ENCODE data around the gene MIEF2. TPM values are rescaled to one million over a fixed set of nuclear protein-coding genes. Genes with fewer than 3 reads are reported as not detected.
"Not testable (repeated sequence)": the region's sequence is repeated elsewhere in the genome, so short reads cannot be mapped to it uniquely, and the experiment has no call there.

MIEF2 gene
- total RNA-seq, 4 donors from 2014 or later, result 19.5 to 39.2 (median 27.5) TPM

DNA sequence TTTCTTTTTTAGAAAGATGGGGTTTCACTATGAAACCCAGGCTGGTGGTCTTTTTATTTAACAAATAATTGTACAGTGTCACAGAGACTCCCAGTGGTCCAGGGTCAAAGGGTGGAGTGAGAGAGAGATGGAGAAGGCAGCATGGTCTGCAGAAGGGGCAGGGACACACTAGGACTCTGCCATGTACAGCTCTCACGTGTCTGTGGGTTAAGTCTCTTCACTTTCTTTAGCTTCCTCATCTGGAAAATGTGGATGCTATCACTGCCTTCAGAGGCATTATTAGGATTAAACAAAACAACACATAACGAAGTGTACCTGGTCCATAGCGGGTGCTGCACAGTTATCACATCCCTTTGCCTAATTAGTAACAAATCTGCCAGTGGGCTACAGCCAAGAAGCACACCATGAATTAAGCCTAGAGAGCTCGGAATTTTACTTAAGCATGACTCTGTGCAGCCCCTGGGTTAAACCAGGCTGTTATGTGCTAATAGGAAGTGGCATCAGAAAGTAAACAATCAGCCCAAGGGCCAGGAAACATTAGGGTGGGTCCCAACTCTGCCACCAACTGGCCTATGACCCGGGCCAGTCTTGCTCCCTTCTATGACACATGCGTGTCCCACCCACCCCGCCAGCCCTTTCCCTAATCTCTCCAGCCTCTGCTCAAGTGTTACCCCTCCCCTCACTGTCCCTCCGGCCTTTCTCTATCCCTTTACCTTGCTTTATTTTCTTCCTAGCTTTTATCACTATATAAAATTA is 40.4 kb downstream of the MIEF2 start:
- peaks cover 78% of the 10 kb centered on the region for H3K36me3 ChIP-seq
- no peak for TF ChIP-seq POLR2AphosphoS5 (IDR thresholded peaks at IDR 0.05)
- no peak for TF ChIP-seq POLR2A (IDR thresholded peaks at IDR 0.05)
- no peak for TF ChIP-seq EP300 (IDR thresholded peaks at IDR 0.05)
- TF ChIP-seq CTCF (IDR thresholded peaks at IDR 0.05), result no peak
- no peaks in the 10 kb centered on the region for H3K27me3 ChIP-seq
- 74% methylated on average over 8 of the region's 8 CpGs for WGBS
- H3K4me1 ChIP-seq, result no peaks in the 10 kb centered on the region
- no peak overlapping the region for H3K27ac ChIP-seq
- no peak for DNase-seq (ENCODE audit: low spot score in 2 of 2)
- H3K9me3 ChIP-seq, result no peaks in the 10 kb centered on the region
- H3K4me3 ChIP-seq, result no peak overlapping the region

- 84% methylated on average over 13 of the region's 13 CpGs for WGBS
Observed at GRCh38 chr17:18303206-18303605, 42.7 kb downstream of the MIEF2 start.

GRCh38 chr17:18309202-18309601 is 48.7 kb downstream of the MIEF2 start:
- TF ChIP-seq POLR2A (IDR thresholded peaks at IDR 0.05) (no peak), EP300 (IDR thresholded peaks at IDR 0.05) (no peak), CTCF (IDR thresholded peaks at IDR 0.05) (no peak), POLR2AphosphoS5 (IDR thresholded peaks at IDR 0.05) (no peak)
- Histone ChIP-seq H3K27me3 (no peaks in the 10 kb centered on the region), H3K4me1 (peaks cover 23% of the 10 kb centered on the region), H3K9me3 (no peaks in the 10 kb centered on the region), H3K4me3 (no peak overlapping the region), H3K27ac (no peak overlapping the region), H3K36me3 (peaks cover 45% of the 10 kb centered on the region)
- WGBS, result 98% methylated on average over 4 of the region's 4 CpGs
- DNase-seq (ENCODE audit: low spot score in 2 of 2), result no peak

More at GRCh38 chr17:18303206-18303605, 42.7 kb downstream of the MIEF2 start:
- H3K4me1 ChIP-seq; DNase-seq (ENCODE audit: low spot score in 2 of 2); H3K27me3 ChIP-seq; H3K4me3 ChIP-seq; H3K9me3 ChIP-seq; H3K27ac ChIP-seq: not testable (repeated sequence)
- H3K36me3 ChIP-seq, result peaks cover 91% of the 10 kb centered on the region

GRCh38 chr17:18314059-18314730 is 53.7 kb downstream of the MIEF2 start:
- no peaks in the 10 kb centered on the region for H3K9me3 ChIP-seq
- H3K27ac ChIP-seq, result peak overlapping the region; percentile 96
- peaks cover 63% of the 10 kb centered on the region for H3K4me1 ChIP-seq
- TF ChIP-seq EP300 (IDR thresholded peaks at IDR 0.05) (no peak), POLR2AphosphoS5 (IDR thresholded peaks at IDR 0.05) (no peak), CTCF (IDR thresholded peaks at IDR 0.05) (no peak), POLR2A (IDR thresholded peaks at IDR 0.05) (no peak)
- under 1% methylated on average over 19 of the region's 39 CpGs for WGBS
- DNase-seq (ENCODE audit: low spot score in 2 of 2), result no peak
- H3K27me3 ChIP-seq, result no peaks in the 10 kb centered on the region
- H3K36me3 ChIP-seq, result peaks cover 19% of the 10 kb centered on the region
- peak overlapping the region; percentile 84 for H3K4me3 ChIP-seq

DNA sequence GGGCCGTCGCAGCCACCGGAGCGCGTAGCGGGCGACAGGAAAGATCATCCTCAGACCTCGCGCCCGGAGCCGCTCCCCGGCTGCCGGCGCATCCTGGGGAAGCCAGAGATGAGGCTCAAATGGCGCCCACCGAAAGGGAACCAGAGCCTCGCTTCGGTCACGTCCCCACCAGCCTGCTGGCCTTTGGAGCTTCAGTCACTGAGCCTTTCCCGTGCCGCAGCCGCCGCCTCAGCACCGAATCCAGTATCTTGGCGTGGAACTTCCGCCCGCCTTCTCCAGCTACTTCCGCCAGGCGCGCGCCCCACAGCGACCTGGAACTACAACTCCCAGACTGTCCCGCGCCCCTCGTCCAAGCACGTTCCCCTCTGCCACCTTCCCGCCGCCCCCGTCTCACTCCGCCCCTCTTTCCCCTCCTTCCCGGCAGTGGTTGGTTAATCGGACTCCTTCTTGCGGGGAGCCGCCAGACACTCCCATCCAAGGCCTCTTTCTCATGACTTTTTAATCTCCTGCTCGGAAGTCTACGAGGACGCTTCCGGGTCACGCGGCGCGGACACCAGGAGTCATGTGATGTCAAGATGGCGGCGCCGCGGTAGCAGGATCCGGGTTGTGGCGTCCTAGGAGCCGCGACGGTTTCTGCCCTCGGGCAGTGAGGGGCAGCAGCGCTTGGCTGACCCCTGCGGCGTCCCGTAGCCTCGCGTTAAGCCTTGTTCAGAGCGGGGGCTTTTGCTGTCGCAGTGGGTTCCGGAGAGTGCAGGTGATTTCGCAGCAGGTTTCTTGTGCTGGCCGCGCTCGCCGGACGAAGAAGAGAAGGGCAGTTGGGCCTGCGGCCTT is 54.5 kb downstream of the MIEF2 start, which contains the start of the genes SMCR8 and TOP3A:
Gene SMCR8, plus strand, starts transcription at position 563 of the 831 bp plus-strand sequence. CDS start 497 bp downstream, outside the sequence.
Gene TOP3A, minus strand, starts transcription at position 264 of the 831 bp plus-strand sequence. Its CDS starts 216 bp downstream, at position 48.
- DNase-seq (ENCODE audit: low spot score in 2 of 2), result peak; percentile 99 to 100
- Histone ChIP-seq H3K4me1 (peaks cover 71% of the 10 kb centered on the region), H3K4me3 (peak within 1 kb of the TSS; percentile 84), H3K27ac (peak within 1 kb of the TSS; percentile 96), H3K27me3 (no peaks in the 10 kb centered on the region), H3K9me3 (no peaks in the 10 kb centered on the region), H3K36me3 (peaks cover 23% of the 10 kb centered on the region)
- WGBS, result under 1% methylated on average over 77 of the region's 78 CpGs
- TF ChIP-seq EP300 (IDR thresholded peaks at IDR 0.05) (no peak), POLR2A (IDR thresholded peaks at IDR 0.05) (peak in 1 of 2 donors; percentile 53), POLR2AphosphoS5 (IDR thresholded peaks at IDR 0.05) (peak; percentile 64 to 97 (median 85)), CTCF (IDR thresholded peaks at IDR 0.05) (no peak)
